SW480 (cell line): Measurements from ENCODE around the gene NEK9.
"Not testable (repeated sequence)": the region's sequence is repeated elsewhere in the genome, so short reads cannot be mapped to it uniquely, and the experiment has no call there.

Experiments used
- DNase-seq: peaks from one replicate; pipeline ENCODE4 v3.0.0-alpha.2; 2016; ENCODE audit warnings: low spot score

NEK9 gene

DNA sequence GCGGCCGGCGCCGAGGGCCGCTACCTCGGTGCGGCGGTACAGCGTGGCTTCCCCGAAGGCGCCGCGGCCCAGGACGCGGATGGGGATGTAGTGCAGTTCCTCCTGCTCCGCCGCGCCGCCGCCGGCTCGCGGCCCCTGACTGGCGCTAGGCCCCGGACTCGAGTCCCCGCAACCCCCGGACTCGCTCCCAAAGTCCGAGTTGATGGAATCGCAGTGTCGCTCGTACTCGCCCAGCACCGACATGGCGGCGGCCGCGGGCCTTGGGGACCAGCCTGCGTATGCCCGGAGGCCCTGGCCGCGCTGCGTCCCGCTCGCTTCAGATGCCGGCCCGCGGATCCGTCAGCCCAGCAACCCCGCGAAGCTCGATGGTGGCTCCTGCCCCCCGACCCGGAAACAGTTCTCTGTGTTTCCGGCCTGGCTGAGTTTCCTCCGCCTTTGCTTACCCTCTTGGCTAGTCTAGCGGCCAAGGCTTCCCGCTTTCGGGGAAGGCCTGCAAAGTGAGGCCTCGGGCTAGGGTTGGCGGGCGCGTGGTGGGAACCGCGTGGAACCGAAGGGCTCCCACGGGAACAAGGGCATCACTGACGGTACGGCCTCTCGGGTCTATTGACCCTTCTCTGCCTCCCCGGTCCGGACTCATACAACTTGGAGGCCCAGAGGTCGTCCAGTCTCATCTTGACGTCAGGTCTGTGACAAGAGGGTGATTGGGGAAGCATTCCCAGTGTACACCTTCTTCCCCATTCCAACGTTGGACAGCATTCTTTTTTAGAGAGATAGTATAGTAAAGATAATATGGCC lies at the start of gene NEK9:
Gene NEK9, minus strand, starts transcription at position 370 of the 795 bp plus-strand sequence. Its CDS starts 127 bp downstream, at position 243.
- peak; percentile 93 for DNase-seq

DNA sequence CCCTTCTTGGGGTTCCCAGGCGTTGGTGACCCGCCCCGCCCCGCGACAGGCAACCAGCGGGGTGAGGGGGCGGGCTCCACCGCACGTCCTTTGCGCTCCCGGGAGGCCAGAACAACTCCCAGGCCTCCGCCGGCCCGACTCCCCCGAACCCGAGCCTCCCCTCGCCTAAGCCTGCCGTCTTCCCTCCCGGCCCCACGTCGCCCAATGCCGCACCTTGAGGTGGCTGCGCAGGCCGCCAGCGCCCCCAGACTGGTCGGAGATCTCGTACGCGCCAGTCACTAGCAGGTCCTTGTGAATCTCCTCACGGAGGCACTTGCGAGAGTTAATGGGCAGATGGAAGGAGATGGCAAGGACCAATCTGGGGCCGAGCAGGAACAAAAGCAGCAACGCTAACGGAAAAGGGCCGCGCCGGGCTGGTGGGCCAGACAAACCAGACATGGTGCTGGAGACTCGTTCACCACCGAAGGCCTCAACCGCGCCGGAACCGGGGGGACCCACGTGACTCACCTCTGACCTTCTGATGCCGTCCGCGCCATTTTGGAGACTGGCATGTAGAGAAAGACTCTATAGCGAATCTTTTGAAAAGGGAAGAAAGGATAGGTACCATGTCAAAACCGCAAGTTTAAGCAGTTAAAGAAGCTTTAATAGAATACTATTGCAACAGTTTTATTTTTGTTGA lies 49.4 kb upstream of the NEK9 start, which contains the start of gene TMED10:
Gene TMED10, minus strand, starts transcription at position 471 of the 679 bp plus-strand sequence. Its CDS starts 33 bp downstream, at position 438.
- peak; percentile 91 for DNase-seq

DNA sequence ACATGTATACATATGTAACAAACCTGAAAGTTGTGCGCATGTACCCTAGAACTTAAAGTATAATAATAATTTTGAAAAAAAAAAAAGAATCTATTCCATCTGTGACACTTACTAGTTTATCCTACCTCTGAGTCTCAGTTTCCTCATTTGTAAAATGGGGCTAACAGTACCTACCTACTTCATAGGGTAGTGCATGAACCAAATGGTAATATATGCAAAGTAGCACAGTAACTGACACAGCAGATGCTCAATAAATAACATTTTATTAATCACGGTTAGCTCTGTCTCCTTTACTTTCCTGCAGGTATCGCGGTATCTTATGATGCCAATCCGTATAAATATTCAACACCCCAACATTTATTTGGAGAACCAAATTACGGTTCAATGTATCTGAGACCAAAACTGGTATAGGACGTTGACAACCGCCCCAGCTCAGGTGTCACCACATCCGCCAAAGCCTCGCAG lies 48.9 kb upstream of the NEK9 start:
- DNase-seq: no peak

DNA sequence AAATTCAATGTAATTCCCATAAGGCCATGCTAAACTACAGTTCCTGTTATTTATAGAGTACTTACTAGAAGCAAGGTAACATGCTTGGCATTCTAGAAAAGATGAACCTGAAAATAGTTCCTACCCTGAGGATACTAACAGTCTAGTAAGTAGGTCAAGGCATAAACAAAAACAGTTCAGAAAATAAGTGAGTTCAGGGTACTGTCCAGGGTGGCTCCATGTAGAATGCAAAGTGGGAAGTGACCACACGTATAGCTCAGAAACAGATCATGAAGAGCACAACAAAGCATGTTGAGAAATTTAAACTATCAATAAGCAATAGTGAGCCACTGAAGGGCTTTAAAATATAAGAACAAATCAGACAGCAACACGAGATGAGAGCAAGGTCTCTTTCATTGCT lies 47.2 kb upstream of the NEK9 start:
- DNase-seq: no peak

DNA sequence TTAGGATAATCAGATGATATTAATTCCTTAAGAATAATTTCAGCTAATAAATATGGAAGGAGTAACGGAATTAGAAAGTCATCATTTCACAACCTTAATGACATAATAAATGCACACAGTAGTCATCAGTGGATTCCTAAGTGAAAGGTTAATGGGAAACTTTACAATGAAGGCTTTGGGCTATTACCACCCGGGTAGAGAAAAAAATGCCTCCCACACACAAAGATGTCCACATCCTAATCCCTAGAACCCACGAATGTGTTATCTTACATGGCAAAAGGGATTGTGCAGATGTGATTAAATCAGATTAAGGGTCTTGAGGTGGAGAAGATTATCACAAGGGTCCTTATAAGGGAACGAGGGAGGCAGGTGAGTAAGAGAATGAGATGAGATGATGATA lies 43.9 kb upstream of the NEK9 start:
- DNase-seq: no peak

DNA sequence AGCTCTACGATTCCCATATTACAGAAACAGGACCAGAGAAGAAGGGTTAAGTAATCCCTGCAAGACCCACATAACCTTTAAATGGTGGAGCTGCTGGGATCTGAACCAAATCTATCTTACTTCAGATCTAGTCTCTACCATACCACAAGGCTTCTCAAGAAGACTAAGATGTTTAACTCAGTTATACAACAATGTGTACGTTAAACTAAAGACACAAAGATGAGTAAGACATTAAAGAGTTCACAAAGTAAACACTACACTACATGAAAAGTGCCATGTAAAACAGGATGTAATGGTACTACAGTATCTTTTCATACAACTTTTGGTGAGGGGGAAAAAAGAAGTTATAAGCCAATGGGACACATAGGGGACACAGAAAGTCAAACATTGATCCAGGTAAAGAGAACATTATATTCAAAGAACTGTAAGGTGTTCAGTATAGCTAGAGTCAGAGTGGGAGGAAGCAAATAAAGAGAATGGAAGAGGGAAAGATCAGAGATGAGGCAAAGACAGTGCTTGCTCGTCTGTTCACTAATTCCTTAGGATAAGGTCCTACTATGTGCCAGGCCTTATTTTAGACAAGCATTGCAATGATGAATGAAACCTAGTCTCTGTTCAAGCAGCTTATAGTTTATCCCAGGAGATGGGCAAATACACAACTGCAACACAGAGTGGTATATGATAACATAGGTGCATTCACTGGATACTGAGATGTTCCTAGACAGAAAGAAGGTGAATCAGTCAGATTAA lies 41.9 kb upstream of the NEK9 start:
- DNase-seq: no peak

DNA sequence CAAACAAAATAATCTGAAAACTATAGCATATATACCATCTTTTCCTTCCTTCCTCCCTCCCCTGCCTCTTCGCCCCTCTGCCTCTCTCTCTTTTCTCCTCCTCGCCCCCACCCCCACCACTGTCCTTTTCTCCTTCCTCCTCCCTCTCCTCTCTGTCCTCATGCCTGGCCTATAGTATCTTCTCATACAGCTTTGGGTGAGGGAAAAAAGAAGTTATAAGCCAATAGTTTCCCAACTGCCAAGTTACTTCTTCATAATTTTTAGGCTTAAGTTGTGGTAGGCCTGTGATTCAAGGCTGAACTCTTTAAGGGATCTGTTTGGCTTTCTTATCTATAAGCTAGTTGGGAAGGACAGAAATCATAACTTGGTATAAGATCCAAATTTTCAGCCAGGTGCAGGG lies 40.5 kb upstream of the NEK9 start:
- no peak for DNase-seq

DNA sequence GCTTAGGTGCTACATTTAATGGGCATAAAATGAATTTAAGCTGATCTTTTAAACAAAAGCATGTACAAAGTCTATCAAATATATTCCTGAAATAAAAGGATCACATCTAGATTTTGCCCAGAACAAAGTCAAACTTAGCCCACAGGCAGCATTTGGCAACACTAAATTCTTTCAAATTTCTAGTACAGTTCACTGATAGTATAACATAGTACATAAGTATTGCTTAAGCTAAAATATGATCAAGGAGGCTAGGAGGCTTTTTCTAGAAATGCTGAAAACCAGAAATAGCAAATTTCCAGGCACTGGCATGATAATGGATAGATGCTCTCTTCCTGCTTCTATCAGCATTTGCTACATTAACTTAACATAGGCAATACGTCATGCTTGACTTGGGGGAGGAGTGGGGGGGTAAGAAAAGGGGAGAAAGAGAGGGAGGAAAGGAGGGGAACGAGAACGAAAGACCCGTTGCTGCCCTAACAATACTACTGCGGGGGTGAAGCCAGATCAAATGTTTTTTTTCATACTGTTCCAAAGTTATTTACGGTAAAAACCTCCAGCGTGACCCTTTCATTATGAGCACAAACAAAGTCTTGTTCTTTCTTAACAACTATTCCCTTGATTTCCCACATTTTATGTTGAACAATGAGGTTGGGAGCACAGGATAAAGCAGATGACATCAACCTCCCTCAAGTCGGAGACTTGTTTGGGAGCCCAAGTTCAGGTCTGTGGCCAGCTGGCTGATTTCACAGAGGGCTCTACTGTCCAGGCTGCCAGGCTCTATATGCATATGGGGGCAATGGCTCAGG lies 38.9 kb upstream of the NEK9 start:
- no peak for DNase-seq

DNA sequence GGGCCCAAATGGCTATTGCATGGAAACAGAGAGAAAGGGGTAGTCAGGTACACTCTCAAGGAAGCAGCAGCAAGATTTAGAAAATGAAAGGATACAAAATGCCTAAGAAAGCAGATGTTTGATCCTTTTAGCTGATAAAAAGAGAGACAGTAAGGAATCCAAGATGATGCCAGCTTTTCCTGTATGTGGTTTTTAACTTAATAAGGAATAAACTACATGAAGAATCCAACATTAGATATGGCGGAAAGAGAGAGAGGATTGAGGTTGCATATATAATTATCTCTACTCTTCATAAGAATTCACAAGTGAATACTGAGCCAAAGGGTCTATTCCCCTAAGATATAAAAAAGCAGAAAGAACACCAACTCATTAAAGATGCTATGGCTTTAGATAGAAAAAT lies 38.0 kb upstream of the NEK9 start:
- no peak for DNase-seq

DNA sequence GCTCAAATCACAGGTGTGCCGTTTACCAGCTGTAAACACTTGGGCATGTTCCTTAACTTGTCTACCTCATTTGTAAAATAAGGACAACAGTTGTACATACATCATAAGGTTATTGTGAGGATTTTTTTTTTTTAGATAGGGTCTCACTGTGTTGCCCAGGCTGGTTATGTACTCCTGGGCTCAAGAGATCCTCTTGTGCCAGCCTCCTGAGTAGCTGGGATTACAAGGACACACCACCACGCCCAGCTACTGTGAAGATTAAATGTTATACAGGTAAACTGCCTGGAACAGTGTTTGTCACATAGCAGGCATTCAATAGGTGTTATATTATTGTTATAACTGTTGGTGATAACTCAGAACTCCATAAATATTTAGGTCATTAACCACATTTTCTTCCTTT lies 36.8 kb upstream of the NEK9 start:
- DNase-seq: no peak

DNA sequence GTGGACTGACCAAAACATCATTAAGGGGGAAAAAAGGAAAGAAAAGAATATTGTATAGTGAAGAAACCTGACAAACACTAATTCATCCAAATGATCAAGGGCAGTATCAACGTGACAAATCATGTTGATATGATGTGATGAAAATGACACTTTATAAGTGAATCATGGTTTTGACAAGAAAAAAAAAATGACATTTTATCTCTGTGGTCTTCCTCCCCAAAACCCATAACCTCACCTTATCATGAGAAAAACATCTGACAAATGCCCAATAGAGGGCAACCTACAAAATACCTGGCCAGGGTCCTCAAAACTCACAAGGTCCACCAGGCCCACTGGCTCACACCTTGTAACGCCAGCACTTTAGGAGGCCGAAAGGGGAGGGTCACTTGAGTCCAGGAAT lies 35.8 kb upstream of the NEK9 start:
- DNase-seq: no peak

DNA sequence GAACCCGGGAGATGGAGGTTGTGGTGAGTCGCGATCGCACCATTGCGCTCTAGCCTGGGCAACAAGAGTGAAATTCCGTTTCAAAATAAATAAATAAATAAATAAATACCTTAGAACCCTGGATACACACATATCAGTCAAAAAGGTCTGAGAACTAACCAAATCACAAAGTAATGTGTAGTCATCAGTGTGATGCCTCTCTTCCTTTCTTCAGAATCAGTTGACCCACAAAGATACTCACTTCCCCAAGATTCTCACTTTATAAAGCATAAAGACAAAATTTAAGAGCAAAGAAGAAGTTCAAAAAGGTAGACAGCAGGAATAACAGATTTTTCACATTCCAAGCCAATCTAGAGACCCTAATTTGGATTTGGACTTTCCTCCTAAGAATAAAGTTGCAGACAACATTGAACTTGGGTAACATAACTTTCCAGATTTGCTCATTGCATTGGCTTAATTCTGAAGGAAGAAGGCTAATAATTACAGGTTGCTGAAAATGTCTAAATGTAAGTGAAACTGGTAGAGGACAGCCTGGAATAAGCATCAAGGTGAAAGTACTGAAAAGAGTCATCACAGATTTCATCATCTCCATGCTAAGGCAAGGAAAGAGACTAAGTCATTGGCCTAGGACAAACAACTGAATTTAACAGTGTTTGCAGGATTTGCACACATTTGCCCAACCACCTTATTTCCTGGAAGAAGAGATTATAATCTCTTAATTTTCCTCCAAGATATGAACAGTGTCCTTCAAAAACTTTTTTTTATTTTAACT lies 32.2 kb upstream of the NEK9 start:
- DNase-seq: no peak

DNA sequence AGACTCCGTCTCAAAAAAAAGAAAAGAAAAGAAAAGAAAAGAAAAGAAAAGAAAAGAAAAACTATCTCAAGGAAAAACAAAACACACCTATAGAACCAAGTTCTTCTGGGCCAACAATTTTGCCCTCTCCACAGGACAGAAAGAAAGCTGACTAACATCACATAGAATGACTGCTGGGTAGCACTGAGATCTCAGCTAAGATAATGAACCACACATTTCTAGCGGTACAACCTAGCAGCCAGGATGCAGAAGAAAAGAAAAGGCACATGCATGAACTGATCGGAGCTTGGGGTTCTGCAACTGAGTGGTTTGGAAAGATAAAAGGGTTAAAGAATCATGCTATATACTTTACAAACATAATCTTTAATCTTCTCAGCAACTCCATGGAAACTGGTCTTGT lies 30.1 kb upstream of the NEK9 start:
- DNase-seq: no peak

DNA sequence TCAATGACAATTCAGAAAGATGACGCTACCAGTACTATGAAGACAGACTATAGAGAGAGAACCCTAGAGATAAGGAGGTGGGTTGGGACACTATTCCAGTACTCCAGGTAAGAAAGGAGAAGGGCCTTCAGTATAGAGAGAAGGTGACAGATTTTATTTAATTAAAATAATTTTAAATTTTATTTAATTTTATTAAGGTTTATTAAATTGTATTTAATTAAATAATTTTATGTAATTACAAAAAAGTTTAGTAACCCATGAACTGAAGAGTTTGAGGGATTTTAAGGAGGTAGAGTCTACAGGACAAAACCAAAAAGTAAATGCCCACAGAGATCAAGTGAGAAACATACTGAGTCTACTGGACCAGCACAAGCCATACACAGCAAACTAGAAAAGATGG lies 29.3 kb upstream of the NEK9 start:
- DNase-seq: no peak

DNA sequence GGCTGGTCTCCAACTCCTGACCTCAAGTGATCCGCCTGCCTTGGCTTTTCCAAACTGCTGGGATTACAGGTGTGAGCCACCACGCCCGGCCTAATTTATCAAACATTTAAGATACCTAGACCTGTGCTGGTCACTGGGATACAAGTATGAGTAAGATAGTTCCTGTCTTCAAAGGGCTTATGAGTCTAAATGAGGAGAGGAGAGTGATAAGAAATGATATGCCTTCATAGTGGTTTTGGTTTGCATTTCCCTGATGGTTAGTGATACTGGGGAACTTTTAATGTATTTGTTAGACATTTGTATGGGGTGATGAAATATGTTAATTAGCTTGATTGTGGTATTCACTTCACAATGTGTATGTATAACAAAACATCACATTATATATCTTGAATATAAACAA lies 28.3 kb upstream of the NEK9 start:
- DNase-seq: no peak

DNA sequence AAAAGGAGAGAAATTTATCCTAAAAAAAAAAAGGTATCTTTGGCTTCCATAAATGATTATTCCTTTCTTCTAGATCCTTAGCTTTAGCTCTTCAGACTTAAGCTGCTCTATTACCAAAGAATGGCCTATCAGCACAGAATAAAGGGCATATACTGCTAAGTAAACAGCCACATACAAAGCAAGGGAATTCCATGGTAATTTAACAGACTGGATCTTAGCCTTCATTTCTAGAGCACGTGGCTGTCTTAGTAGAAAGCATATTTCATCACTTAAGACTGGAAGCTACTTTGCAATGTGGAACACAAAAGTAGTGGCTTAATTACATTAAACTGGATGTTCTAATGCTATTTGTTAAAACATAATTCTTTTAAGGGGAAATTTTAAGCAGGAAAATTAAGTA lies 26.4 kb upstream of the NEK9 start:
- no peak for DNase-seq

DNA sequence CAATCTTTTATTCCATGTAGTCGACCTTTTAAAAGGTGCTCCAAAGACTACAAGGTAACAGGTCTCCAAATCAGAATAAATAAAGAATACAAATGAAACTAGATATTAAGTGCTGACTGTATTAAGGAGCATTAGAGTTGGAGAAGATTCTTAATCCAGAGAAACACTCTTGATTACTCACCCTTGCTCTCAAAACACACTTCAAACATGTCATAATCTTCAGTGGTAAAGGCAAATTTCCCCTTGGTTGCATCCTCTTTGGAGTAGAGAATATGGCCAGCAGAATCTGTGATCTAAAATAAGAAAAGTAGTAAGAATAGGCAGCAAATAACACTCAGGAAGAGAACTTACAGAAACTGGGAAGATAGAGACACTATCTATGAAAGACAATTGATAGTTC lies 25.0 kb upstream of the NEK9 start:
- no peak for DNase-seq

DNA sequence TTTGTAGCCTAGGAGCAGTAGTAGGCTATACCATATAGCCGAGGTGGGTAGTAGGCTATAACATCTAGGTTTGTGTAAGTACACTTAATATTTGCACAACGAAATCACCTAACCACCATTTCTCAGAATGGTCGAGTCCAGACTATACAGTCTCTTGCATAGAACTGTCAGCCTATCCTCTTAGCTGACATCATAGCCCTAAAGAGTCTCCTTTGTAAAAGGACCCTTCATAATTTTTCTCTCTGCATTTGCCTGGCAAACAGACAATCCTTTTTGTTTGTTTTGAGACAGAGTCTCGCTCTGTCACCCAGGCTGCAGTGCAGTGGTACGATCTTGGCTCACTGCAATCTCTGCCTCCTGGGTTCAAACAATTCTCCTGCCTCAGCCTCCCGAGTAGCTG lies 23.8 kb upstream of the NEK9 start:
- not testable (repeated sequence) for DNase-seq

DNA sequence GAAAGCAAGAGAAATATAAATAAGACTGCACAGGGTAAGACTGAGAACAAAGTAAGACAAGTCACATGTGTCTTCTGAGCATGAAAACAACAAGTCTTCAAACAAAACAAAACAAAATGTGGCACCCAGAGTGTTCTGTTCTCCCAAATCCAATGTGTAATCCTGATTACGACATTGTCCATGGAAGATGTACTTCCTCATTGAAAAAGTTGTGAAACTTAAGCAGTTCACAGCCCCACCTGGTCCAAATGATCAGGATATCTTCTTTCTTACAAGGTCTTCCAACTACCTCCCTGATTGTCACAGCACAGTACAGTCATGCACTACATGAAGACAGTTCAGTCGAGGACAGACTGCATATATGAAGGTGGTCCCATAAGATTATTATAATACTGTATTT lies 23.3 kb upstream of the NEK9 start:
- DNase-seq: no peak

DNA sequence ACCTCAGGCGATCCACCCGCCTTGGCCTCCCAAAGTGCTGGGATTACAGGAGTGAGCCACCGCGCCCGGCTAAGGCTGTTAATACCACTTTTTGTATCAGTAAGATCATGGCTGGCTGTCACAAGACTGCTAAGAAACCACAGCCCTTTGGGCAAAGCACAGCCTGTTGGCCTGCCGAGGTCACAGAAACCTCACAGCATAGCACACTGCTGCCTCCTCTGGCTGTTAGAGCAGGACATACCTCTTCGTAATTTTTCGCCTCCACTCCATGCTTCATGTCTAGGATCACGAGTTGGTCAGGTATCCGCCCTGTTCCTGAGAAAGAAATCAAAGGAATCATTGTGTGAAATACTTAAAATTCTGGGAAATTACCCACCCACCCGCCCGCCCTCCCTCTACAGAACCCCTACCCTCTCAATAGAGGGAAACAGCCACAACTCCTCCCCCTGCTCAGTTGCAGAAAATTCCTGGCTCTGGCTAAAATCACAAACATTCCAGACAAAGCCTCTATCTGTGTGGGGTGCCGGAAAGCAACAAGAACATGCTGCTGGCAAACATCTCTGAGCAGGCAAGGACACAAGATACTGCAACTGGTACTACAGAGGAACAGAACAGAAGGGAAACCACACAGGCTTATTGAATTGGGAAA lies 20.7 kb upstream of the NEK9 start:
- DNase-seq: peak; percentile 92

DNA sequence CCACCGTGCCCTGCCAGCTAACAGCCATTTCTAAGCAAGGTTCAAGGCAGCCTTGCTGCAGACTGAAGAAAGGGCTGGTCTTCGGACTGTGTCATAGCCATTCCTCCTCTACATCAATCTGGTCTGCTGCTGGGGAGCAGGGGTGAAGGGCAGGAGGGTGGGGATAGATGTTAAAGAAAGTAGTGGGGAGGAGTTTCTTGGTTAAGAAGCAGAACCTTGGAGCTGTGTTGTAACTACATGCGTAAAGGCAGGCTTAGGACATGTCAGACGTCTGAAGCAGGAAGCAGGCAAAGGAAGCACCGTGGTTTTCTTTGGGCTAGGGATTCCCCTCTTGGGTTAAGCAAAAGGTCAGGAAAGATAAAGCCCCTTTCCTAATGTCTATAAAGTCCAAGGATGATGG lies 18.1 kb upstream of the NEK9 start:
- no peak for DNase-seq
